ENCODE data around the gene EXOC3. TPM values are rescaled to one million over a fixed set of nuclear protein-coding genes. Genes with fewer than 3 reads are reported as not detected.
"Not testable (repeated sequence)": the region's sequence is repeated elsewhere in the genome, so short reads cannot be mapped to it uniquely, and the experiment has no call there.

Gene EXOC3
- 22.7 and 30.2 TPM in 2 replicates for total RNA-seq (2012; rRNA removed)

- H3K36me3 ChIP-seq (ENCODE audit: insufficient read depth, low read length), result peaks cover 13% of the 10 kb centered on the region
- H3K9me3 ChIP-seq (replicated peaks; ENCODE audit: low read length), result no peaks in the 10 kb centered on the region
- peak within 1 kb of the TSS; percentile 96 for H3K4me3 ChIP-seq (ENCODE audit: low read length)
- H3K27me3 ChIP-seq (ENCODE audit: control insufficient read depth, insufficient read depth, low read length), result no peaks in the 10 kb centered on the region
- peak within 1 kb of the TSS; percentile 95 for H3K9ac ChIP-seq (ENCODE audit: low read depth, low read length)
- H3K4me1 ChIP-seq (ENCODE audit: control insufficient read depth, insufficient read depth, low read length), result peaks cover 16% of the 10 kb centered on the region
- H3K4me2 ChIP-seq (ENCODE audit: low read length), result peak within 1 kb of the TSS; percentile 97
These were observed at the start of gene EXOC3 for GRCh38 chr5:442335-443238. Gene EXOC3 (plus strand): TSS chr5:443176. CDS start chr5:446206, 3,030 bp downstream.

- Histone ChIP-seq H3K4me2 (ENCODE audit: low read length) (no peak overlapping the region), H3K4me1 (ENCODE audit: control insufficient read depth, insufficient read depth, low read length) (peaks cover 42% of the 10 kb centered on the region), H3K9me3 (replicated peaks; ENCODE audit: low read length) (no peaks in the 10 kb centered on the region), H3K9ac (ENCODE audit: low read depth, low read length) (peak overlapping the region; percentile 5), H3K4me3 (ENCODE audit: low read length) (no peak overlapping the region), H3K27me3 (ENCODE audit: control insufficient read depth, insufficient read depth, low read length) (no peaks in the 10 kb centered on the region), H3K36me3 (ENCODE audit: insufficient read depth, low read length) (peaks cover 14% of the 10 kb centered on the region)
These were observed 49.1 kb upstream of the EXOC3 start for GRCh38 chr5:393846-394275.

- Histone ChIP-seq H3K4me2 (ENCODE audit: low read length) (peak overlapping the region; percentile 15), H3K9me3 (replicated peaks; ENCODE audit: low read length) (no peaks in the 10 kb centered on the region), H3K36me3 (ENCODE audit: insufficient read depth, low read length) (peaks cover 9% of the 10 kb centered on the region), H3K4me3 (ENCODE audit: low read length) (no peak overlapping the region), H3K27me3 (ENCODE audit: control insufficient read depth, insufficient read depth, low read length) (no peaks in the 10 kb centered on the region), H3K4me1 (ENCODE audit: control insufficient read depth, insufficient read depth, low read length) (peaks cover 51% of the 10 kb centered on the region), H3K9ac (ENCODE audit: low read depth, low read length) (peak overlapping the region; percentile 86)
These were observed 48.3 kb upstream of the EXOC3 start for GRCh38 chr5:394671-395155.

GRCh38 chr5:395156-395920 is 47.6 kb upstream of the EXOC3 start:
- H3K9ac ChIP-seq (ENCODE audit: low read depth, low read length), result peak overlapping the region; percentile 86

DNA sequence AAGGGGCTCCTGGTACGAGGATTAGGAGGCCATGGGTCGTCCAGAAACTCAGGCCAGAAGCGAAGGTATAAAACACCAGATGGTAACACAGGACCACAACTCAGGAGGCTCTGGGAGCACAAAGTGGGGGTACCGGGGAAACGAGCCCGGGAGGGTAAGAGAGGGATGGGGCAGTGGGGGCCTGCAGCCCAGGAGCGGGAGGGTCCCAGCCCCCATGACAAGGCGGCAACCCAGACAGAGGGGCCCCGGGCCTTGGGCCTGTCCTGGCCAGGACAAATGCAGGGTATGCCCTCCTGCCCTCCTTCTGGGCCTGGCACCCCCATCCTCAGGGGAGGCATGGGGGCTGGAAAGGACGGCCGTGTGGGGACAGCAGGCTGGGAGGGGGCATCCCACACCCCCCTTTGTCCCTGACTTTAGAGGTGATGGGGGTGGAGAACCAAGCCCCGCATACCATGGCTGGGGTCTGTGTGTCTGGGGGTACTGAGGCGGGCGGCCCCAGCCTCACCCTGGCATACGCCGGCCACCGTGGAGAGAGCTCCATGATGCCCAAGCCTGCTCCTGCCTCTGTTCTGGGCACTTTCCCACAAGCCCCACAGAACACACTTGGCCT is 47.0 kb upstream of the EXOC3 start:
- no peak overlapping the region for H3K4me3 ChIP-seq (ENCODE audit: low read length)
- H3K9me3 ChIP-seq (replicated peaks; ENCODE audit: low read length), result no peaks in the 10 kb centered on the region
- H3K9ac ChIP-seq (ENCODE audit: low read depth, low read length), result peak overlapping the region; percentile 86
- H3K4me2 ChIP-seq (ENCODE audit: low read length), result peak overlapping the region; percentile 24
- H3K27me3 ChIP-seq (ENCODE audit: control insufficient read depth, insufficient read depth, low read length), result no peaks in the 10 kb centered on the region
- H3K36me3 ChIP-seq (ENCODE audit: insufficient read depth, low read length), result no peaks in the 10 kb centered on the region
- H3K4me1 ChIP-seq (ENCODE audit: control insufficient read depth, insufficient read depth, low read length), result peaks cover 62% of the 10 kb centered on the region

More at GRCh38 chr5:395156-395920, 47.6 kb upstream of the EXOC3 start:
- no peaks in the 10 kb centered on the region for H3K9me3 ChIP-seq (replicated peaks; ENCODE audit: low read length)
- H3K4me2 ChIP-seq (ENCODE audit: low read length), result peak overlapping the region; percentile 24
- no peak overlapping the region for H3K4me3 ChIP-seq (ENCODE audit: low read length)
- H3K27me3 ChIP-seq (ENCODE audit: control insufficient read depth, insufficient read depth, low read length), result no peaks in the 10 kb centered on the region
- peaks cover 56% of the 10 kb centered on the region for H3K4me1 ChIP-seq (ENCODE audit: control insufficient read depth, insufficient read depth, low read length)
- H3K36me3 ChIP-seq (ENCODE audit: insufficient read depth, low read length), result peaks cover 3% of the 10 kb centered on the region

DNA sequence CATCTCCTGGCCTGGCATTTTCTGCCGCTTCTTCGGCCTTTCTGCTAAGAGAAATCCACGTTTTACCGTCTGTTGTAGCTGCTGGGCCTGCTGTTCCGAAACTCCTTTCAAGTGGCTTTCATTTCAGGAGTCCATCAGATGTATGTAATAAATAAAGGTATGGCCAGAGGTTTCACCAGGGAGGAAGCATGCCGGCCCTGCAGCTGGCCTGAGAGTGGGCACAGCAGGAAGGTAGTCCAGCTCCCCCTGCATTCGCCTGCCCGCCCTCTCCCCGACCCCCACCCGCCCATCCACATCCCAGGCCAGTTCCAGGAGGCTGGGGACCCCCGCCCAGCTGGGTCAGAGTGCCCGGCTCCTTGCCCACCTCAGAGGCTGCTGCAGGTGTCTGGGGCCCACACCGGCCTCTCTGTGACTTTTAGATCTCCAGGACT is 46.4 kb upstream of the EXOC3 start:
- no peak overlapping the region for H3K4me3 ChIP-seq (ENCODE audit: low read length)
- H3K4me1 ChIP-seq (ENCODE audit: control insufficient read depth, insufficient read depth, low read length), result peaks cover 68% of the 10 kb centered on the region
- H3K9me3 ChIP-seq (replicated peaks; ENCODE audit: low read length), result no peaks in the 10 kb centered on the region
- H3K27me3 ChIP-seq (ENCODE audit: control insufficient read depth, insufficient read depth, low read length), result no peaks in the 10 kb centered on the region
- peak overlapping the region; percentile 86 for H3K9ac ChIP-seq (ENCODE audit: low read depth, low read length)
- H3K4me2 ChIP-seq (ENCODE audit: low read length), result no peak overlapping the region
- H3K36me3 ChIP-seq (ENCODE audit: insufficient read depth, low read length), result no peaks in the 10 kb centered on the region

DNA sequence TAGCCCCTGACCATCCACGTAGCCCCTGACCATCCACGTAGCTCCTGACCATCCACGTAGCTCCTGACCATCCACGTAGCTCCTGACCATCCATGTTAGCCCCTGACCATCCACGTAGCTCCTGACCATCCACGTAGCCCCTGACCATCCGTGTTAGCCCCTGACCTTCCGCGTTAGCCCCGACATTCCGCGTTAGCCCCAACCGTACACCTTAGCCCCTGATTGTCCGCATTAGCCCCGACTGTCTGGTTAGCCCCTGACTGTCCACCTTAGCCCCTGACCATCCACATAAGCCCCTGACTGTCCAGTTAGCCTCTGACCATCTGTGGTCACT is 44.9 kb upstream of the EXOC3 start:
- not testable (repeated sequence) for H3K9ac ChIP-seq (ENCODE audit: low read depth, low read length); H3K4me2 ChIP-seq (ENCODE audit: low read length); H3K9me3 ChIP-seq (replicated peaks; ENCODE audit: low read length); H3K27me3 ChIP-seq (ENCODE audit: control insufficient read depth, insufficient read depth, low read length); H3K36me3 ChIP-seq (ENCODE audit: insufficient read depth, low read length); H3K4me3 ChIP-seq (ENCODE audit: low read length)
- H3K4me1 ChIP-seq (ENCODE audit: control insufficient read depth, insufficient read depth, low read length), result peaks cover 62% of the 10 kb centered on the region

- Histone ChIP-seq H3K4me2 (ENCODE audit: low read length) (no peak overlapping the region), H3K4me1 (ENCODE audit: control insufficient read depth, insufficient read depth, low read length) (peaks cover 57% of the 10 kb centered on the region), H3K27me3 (ENCODE audit: control insufficient read depth, insufficient read depth, low read length) (no peaks in the 10 kb centered on the region), H3K9me3 (replicated peaks; ENCODE audit: low read length) (no peaks in the 10 kb centered on the region), H3K4me3 (ENCODE audit: low read length) (no peak overlapping the region), H3K9ac (ENCODE audit: low read depth, low read length) (peak overlapping the region; percentile 97), H3K36me3 (ENCODE audit: insufficient read depth, low read length) (peaks cover 6% of the 10 kb centered on the region)
These were observed 44.3 kb upstream of the EXOC3 start for GRCh38 chr5:398475-399295.

DNA sequence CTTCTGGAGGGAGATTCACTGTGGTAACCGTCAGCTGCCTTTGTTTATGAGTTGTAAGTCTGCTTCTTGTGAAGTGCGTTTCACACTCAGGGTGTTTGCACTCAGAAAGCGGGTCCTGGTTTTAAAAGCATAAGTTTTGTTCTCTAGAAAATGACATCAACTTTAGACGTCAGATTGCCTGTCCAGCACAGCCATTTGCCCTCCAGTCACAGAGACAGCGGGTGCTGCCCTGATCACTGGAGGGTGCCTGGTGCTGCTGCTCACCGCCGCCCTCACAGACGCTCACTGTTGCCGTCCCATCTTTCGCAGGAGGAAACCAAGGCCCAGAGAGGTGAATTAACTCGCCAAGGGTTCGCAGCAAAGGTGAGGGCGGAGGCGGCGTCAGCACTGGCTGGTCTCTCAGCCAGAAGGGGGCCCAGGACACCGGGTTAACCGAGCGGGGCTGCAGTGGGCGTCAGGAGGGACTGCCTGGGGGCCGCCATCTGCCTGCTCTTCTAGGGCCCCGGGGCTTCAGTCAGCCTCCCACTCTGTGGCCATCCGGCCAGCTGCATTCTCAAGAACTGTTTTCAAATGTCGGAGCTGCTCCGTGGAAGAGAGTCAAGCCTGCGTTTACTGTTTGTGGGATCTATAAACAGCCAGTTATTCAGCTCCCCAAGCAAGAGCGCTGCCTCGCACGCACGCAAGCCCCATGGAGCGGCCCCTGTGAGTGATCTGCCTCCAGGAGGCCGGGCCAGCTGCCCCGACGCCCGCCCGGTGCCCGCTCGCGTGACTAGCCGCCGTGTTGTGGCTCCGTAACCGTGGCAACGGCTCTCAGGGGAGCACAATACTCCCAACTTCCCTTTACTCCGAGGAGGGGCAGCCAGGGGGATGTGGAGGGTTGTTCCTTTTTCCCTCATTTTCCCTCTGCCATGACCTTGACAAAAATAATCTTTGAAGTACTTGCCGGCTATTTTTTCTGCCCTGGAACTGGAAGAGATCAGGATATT is 43.4 kb upstream of the EXOC3 start:
- H3K27me3 ChIP-seq (ENCODE audit: control insufficient read depth, insufficient read depth, low read length), result no peaks in the 10 kb centered on the region
- no peaks in the 10 kb centered on the region for H3K9me3 ChIP-seq (replicated peaks; ENCODE audit: low read length)
- H3K4me1 ChIP-seq (ENCODE audit: control insufficient read depth, insufficient read depth, low read length), result peaks cover 50% of the 10 kb centered on the region
- H3K9ac ChIP-seq (ENCODE audit: low read depth, low read length), result peak overlapping the region; percentile 97
- peaks cover 11% of the 10 kb centered on the region for H3K36me3 ChIP-seq (ENCODE audit: insufficient read depth, low read length)
- H3K4me3 ChIP-seq (ENCODE audit: low read length), result peak overlapping the region; percentile 56
- peak overlapping the region; percentile 81 for H3K4me2 ChIP-seq (ENCODE audit: low read length)
